ENCODE measurements around the gene LMO4.

DNA sequence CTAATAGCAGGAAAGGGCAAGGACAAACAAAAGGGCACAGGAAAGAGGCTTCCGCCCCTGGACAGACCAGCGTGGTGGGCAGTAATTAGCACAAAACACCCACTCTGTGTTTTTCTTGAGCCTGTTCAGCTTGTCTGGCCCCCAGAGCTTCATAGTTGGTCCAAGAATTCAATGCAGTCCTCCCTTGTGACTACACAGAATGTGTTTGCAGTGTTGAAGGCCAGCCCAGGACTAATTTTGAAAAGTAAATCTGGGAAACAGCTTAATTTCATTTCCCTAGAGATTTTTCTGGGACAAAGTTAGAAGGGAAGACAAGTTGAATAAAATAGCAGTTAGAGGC is 49.2 kb upstream of the LMO4 start:
- TF ChIP-seq, protein P1, sequence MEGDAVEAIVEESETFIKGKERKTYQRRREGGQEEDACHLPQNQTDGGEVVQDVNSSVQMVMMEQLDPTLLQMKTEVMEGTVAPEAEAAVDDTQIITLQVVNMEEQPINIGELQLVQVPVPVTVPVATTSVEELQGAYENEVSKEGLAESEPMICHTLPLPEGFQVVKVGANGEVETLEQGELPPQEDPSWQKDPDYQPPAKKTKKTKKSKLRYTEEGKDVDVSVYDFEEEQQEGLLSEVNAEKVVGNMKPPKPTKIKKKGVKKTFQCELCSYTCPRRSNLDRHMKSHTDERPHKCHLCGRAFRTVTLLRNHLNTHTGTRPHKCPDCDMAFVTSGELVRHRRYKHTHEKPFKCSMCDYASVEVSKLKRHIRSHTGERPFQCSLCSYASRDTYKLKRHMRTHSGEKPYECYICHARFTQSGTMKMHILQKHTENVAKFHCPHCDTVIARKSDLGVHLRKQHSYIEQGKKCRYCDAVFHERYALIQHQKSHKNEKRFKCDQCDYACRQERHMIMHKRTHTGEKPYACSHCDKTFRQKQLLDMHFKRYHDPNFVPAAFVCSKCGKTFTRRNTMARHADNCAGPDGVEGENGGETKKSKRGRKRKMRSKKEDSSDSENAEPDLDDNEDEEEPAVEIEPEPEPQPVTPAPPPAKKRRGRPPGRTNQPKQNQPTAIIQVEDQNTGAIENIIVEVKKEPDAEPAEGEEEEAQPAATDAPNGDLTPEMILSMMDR (IDR thresholded peaks at IDR 0.05), result no peak
- no peak for TF ChIP-seq CREB1 (CRISPR knock-in tag; IDR thresholded peaks at IDR 0.05)
- TF ChIP-seq GABPB1 (CRISPR knock-in tag; IDR thresholded peaks at IDR 0.05), result no peak
- no peak for TF ChIP-seq TP53 (CRISPR knock-in tag; IDR thresholded peaks at IDR 0.05)
- TF ChIP-seq, protein P2, sequence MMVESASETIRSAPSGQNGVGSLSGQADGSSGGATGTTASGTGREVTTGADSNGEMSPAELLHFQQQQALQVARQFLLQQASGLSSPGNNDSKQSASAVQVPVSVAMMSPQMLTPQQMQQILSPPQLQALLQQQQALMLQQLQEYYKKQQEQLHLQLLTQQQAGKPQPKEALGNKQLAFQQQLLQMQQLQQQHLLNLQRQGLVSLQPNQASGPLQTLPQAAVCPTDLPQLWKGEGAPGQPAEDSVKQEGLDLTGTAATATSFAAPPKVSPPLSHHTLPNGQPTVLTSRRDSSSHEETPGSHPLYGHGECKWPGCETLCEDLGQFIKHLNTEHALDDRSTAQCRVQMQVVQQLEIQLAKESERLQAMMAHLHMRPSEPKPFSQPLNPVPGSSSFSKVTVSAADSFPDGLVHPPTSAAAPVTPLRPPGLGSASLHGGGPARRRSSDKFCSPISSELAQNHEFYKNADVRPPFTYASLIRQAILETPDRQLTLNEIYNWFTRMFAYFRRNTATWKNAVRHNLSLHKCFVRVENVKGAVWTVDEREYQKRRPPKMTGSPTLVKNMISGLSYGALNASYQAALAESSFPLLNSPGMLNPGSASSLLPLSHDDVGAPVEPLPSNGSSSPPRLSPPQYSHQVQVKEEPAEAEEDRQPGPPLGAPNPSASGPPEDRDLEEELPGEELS (CRISPR knock-in tag; IDR thresholded peaks at IDR 0.05), result no peak
- TF ChIP-seq ELF4 (CRISPR knock-in tag; IDR thresholded peaks at IDR 0.05; ENCODE audit: low read depth), result no peak
- TF ChIP-seq EMX1 (CRISPR knock-in tag; IDR thresholded peaks at IDR 0.05), result no peak
- no peak for TF ChIP-seq TEAD4 (CRISPR knock-in tag; IDR thresholded peaks at IDR 0.05)
- TF ChIP-seq ZNF138 (CRISPR knock-in tag; conservative IDR thresholded peaks at IDR 0.05), result no peak
- TF ChIP-seq TCF7 (CRISPR knock-in tag; IDR thresholded peaks at IDR 0.05; ENCODE audit: low read depth), result no peak
- no peak for TF ChIP-seq GTF2I (CRISPR knock-in tag; conservative IDR thresholded peaks at IDR 0.05)
- TF ChIP-seq NFYB (CRISPR knock-in tag; conservative IDR thresholded peaks at IDR 0.05; ENCODE audit: low read depth), result no peak
- no peak for TF ChIP-seq JUN (CRISPR knock-in tag; IDR thresholded peaks at IDR 0.05)

Data from WTC11 (cell line).